ENCODE results near the gene AGXT.

DNA sequence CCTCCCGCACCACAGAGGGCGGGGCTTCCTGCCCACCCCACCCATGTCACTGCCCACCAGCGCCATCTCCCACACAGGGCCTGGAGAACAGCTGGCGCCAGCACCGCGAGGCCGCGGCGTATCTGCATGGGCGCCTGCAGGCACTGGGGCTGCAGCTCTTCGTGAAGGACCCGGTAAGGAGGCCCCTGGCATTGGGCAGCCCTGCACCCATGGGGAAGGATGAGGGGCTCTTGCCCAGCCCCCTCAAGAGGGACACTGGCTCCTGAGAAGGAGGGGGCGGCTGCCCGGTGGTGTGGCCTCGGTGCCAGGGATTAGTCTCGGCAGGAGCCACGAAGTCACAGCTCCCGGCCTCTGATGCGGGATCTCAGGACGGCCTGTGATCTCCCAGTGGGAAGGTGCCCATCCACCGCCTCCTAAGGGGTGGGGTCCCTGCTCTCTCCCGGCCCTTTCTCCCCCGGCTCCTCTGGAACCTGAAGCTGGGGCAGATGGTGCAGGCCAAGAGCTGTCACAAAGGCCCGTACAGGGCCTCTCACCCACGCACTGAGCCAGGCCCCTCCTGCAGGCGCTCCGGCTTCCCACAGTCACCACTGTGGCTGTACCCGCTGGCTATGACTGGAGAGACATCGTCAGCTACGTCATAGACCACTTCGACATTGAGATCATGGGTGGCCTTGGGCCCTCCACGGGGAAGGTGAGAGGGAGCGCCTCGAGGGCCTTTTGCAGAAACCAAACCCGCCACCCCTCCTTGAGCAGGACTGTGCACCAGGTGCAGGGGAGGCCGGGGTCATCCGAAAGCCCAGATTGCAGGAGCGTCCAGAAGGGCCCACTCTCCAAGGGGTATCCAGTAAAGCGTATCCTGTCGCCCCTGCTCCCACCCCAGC is 9.1 kb downstream of the AGXT start:
- TF ChIP-seq ELF4 (IDR thresholded peaks at IDR 0.05), result no peak
- TF ChIP-seq FOXK2 (IDR thresholded peaks at IDR 0.05), result no peak
- no peak for TF ChIP-seq LEF1 (IDR thresholded peaks at IDR 0.05; ENCODE audit: borderline replicate concordance)
- TF ChIP-seq BHLHE40 (IDR thresholded peaks at IDR 0.05; ENCODE audit: borderline replicate concordance), result no peak
- no peak for TF ChIP-seq TARDBP (IDR thresholded peaks at IDR 0.05)
- TF ChIP-seq, protein P1, sequence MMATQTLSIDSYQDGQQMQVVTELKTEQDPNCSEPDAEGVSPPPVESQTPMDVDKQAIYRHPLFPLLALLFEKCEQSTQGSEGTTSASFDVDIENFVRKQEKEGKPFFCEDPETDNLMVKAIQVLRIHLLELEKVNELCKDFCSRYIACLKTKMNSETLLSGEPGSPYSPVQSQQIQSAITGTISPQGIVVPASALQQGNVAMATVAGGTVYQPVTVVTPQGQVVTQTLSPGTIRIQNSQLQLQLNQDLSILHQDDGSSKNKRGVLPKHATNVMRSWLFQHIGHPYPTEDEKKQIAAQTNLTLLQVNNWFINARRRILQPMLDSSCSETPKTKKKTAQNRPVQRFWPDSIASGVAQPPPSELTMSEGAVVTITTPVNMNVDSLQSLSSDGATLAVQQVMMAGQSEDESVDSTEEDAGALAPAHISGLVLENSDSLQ (IDR thresholded peaks at IDR 0.05), result no peak
- TF ChIP-seq FOXM1 (IDR thresholded peaks at IDR 0.05; ENCODE audit: borderline replicate concordance), result no peak
- TF ChIP-seq ARNT (IDR thresholded peaks at IDR 0.05), result no peak
- TF ChIP-seq L3MBTL2 (conservative IDR thresholded peaks at IDR 0.05), result no peak
- no peak for TF ChIP-seq NFRKB (IDR thresholded peaks at IDR 0.05)
- no peak for TF ChIP-seq SP1 (IDR thresholded peaks at IDR 0.05)
- no peak for TF ChIP-seq HDGF (IDR thresholded peaks at IDR 0.05; ENCODE audit: borderline replicate concordance)

Measured in HEK293T (cell line).